Measurements from ENCODE around the gene AKR7A3. TPM values are rescaled to one million over a fixed set of nuclear protein-coding genes. Genes with fewer than 3 reads are reported as not detected.

The AKR7A3 gene
- total and polyA plus RNA-seq, 9 of the 15 experiments (the other 6 are each of a cell fraction or from before 2014, with no cell fraction given): 0.04 to 1.5 (median 0.44) TPM; not detected in 1

DNA sequence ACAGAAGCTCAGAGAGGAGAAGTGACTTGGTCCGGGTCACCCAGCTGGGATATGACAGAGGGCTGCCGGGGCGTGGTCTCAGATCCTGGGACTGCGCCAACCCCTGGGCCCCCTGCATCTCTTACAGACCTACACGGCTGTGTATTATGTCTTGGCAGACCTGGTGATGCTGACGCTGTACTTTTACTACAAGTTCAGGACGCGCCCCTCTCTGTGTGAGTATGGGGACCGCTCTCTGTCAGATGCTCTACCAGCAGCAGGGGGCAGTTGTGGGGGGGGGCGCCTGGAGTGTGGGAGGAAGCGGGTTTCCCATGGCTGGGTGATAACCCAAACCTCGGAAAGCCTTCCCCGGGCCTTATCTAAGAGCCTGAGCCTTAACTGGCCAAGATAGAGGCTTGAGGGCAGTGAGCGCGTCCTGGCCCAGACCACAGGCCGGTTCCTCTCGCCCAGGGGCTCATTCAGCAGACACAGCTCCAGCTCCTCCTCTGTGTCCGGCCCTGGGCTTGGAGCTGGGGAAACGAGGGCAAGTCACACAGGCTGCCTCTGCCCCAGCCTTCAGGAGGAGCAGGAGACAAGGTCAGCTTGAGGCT is 36.9 kb upstream of the AKR7A3 start (continued):
- TF ChIP-seq, protein P1, sequence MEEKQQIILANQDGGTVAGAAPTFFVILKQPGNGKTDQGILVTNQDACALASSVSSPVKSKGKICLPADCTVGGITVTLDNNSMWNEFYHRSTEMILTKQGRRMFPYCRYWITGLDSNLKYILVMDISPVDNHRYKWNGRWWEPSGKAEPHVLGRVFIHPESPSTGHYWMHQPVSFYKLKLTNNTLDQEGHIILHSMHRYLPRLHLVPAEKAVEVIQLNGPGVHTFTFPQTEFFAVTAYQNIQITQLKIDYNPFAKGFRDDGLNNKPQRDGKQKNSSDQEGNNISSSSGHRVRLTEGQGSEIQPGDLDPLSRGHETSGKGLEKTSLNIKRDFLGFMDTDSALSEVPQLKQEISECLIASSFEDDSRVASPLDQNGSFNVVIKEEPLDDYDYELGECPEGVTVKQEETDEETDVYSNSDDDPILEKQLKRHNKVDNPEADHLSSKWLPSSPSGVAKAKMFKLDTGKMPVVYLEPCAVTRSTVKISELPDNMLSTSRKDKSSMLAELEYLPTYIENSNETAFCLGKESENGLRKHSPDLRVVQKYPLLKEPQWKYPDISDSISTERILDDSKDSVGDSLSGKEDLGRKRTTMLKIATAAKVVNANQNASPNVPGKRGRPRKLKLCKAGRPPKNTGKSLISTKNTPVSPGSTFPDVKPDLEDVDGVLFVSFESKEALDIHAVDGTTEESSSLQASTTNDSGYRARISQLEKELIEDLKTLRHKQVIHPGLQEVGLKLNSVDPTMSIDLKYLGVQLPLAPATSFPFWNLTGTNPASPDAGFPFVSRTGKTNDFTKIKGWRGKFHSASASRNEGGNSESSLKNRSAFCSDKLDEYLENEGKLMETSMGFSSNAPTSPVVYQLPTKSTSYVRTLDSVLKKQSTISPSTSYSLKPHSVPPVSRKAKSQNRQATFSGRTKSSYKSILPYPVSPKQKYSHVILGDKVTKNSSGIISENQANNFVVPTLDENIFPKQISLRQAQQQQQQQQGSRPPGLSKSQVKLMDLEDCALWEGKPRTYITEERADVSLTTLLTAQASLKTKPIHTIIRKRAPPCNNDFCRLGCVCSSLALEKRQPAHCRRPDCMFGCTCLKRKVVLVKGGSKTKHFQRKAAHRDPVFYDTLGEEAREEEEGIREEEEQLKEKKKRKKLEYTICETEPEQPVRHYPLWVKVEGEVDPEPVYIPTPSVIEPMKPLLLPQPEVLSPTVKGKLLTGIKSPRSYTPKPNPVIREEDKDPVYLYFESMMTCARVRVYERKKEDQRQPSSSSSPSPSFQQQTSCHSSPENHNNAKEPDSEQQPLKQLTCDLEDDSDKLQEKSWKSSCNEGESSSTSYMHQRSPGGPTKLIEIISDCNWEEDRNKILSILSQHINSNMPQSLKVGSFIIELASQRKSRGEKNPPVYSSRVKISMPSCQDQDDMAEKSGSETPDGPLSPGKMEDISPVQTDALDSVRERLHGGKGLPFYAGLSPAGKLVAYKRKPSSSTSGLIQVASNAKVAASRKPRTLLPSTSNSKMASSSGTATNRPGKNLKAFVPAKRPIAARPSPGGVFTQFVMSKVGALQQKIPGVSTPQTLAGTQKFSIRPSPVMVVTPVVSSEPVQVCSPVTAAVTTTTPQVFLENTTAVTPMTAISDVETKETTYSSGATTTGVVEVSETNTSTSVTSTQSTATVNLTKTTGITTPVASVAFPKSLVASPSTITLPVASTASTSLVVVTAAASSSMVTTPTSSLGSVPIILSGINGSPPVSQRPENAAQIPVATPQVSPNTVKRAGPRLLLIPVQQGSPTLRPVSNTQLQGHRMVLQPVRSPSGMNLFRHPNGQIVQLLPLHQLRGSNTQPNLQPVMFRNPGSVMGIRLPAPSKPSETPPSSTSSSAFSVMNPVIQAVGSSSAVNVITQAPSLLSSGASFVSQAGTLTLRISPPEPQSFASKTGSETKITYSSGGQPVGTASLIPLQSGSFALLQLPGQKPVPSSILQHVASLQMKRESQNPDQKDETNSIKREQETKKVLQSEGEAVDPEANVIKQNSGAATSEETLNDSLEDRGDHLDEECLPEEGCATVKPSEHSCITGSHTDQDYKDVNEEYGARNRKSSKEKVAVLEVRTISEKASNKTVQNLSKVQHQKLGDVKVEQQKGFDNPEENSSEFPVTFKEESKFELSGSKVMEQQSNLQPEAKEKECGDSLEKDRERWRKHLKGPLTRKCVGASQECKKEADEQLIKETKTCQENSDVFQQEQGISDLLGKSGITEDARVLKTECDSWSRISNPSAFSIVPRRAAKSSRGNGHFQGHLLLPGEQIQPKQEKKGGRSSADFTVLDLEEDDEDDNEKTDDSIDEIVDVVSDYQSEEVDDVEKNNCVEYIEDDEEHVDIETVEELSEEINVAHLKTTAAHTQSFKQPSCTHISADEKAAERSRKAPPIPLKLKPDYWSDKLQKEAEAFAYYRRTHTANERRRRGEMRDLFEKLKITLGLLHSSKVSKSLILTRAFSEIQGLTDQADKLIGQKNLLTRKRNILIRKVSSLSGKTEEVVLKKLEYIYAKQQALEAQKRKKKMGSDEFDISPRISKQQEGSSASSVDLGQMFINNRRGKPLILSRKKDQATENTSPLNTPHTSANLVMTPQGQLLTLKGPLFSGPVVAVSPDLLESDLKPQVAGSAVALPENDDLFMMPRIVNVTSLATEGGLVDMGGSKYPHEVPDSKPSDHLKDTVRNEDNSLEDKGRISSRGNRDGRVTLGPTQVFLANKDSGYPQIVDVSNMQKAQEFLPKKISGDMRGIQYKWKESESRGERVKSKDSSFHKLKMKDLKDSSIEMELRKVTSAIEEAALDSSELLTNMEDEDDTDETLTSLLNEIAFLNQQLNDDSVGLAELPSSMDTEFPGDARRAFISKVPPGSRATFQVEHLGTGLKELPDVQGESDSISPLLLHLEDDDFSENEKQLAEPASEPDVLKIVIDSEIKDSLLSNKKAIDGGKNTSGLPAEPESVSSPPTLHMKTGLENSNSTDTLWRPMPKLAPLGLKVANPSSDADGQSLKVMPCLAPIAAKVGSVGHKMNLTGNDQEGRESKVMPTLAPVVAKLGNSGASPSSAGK (IDR thresholded peaks at IDR 0.05): no peak
- no peak for TF ChIP-seq ESRRA (IDR thresholded peaks at IDR 0.05; ENCODE audit: borderline replicate concordance, low read depth)
- TF ChIP-seq ZNF121 (CRISPR knock-in tag; conservative IDR thresholded peaks at IDR 0.05): no peak
- TF ChIP-seq KDM1A (IDR thresholded peaks at IDR 0.05): peak; percentile 34 to 69; a peak in 1 of 4 replicates
- TF ChIP-seq FOXJ3 (CRISPR knock-in tag; IDR thresholded peaks at IDR 0.05): no peak
- peak; percentile 91 for TF ChIP-seq TCF3 (CRISPR knock-in tag; IDR thresholded peaks at IDR 0.05)
- TF ChIP-seq, protein P2, sequence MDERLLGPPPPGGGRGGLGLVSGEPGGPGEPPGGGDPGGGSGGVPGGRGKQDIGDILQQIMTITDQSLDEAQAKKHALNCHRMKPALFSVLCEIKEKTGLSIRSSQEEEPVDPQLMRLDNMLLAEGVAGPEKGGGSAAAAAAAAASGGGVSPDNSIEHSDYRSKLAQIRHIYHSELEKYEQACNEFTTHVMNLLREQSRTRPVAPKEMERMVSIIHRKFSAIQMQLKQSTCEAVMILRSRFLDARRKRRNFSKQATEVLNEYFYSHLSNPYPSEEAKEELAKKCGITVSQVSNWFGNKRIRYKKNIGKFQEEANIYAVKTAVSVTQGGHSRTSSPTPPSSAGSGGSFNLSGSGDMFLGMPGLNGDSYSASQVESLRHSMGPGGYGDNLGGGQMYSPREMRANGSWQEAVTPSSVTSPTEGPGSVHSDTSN (CRISPR knock-in tag; IDR thresholded peaks at IDR 0.05; ENCODE audit: low read depth): no peak
- TF ChIP-seq, protein P2 (tag; conservative IDR thresholded peaks at IDR 0.05; ENCODE audit: low read depth): no peak
- no peak for TF ChIP-seq CHD1 (IDR thresholded peaks at IDR 0.05; ENCODE audit: low read length)
- peak; percentile 24; the same call in 1 of the 2 replicates for TF ChIP-seq EGR1 (conservative IDR thresholded peaks at IDR 0.05)
- no peak for TF ChIP-seq SOX6 (IDR thresholded peaks at IDR 0.05)
- TF ChIP-seq ZNF79 (CRISPR knock-in tag; IDR thresholded peaks at IDR 0.05; ENCODE audit: low read depth): no peak
- TF ChIP-seq, protein P3, sequence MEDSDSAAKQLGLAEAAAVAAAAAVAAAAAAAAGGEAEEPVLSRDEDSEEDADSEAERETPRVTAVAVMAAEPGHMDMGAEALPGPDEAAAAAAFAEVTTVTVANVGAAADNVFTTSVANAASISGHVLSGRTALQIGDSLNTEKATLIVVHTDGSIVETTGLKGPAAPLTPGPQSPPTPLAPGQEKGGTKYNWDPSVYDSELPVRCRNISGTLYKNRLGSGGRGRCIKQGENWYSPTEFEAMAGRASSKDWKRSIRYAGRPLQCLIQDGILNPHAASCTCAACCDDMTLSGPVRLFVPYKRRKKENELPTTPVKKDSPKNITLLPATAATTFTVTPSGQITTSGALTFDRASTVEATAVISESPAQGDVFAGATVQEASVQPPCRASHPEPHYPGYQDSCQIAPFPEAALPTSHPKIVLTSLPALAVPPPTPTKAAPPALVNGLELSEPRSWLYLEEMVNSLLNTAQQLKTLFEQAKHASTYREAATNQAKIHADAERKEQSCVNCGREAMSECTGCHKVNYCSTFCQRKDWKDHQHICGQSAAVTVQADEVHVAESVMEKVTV (CRISPR knock-in tag; IDR thresholded peaks at IDR 0.05): no peak

All from K562 (cell line).